Neural cell (in vitro differentiated cells): ENCODE data around the gene ARMC9. TPM values are rescaled to one million over a fixed set of nuclear protein-coding genes. Genes with fewer than 3 reads are reported as not detected.

Experiments
- H2AFZ ChIP-seq: fragments of 200-600, 300-800 bp; sonication (generic), shearing (Covaris generic); 2 replicates; pipeline ENCODE4 v1.6.0; 2014; ENCODE audit warnings: low read depth, mild to moderate bottlenecking, antibody characterized with exemption, low read length, moderate library complexity
- H3F3A ChIP-seq: fragments of 200-600 bp; shearing (Covaris generic); 2 replicates; pipeline ENCODE4 v1.6.1; 2016; ENCODE audit warnings: mild to moderate bottlenecking, moderate library complexity, mixed read lengths, antibody characterized with exemption, low read length; ENCODE audit not compliant: insufficient read depth, poor library complexity, severe bottlenecking
- H3K27ac ChIP-seq: fragments of 200-600, 300-800 bp; sonication (generic), shearing (Covaris generic); 2 replicates; pipeline ENCODE4 v1.5.1; 2014; ENCODE audit warnings: mild to moderate bottlenecking, low read length, moderate library complexity
- H3K27me3 ChIP-seq: fragments of 300-800, 200-600 bp; sonication (generic), shearing (Covaris generic); 2 replicates; pipeline ENCODE4 v1.6.0; 2014; ENCODE audit warnings: mild to moderate bottlenecking, low read depth, low read length, moderate library complexity; ENCODE audit not compliant: insufficient read depth
- H3K36me3 ChIP-seq: fragments of 300-800, 200-600 bp; sonication (generic), shearing (Covaris generic); 2 replicates; pipeline ENCODE4 v1.5.1; 2014; ENCODE audit warnings: mild to moderate bottlenecking, antibody characterized with exemption, low read length, moderate library complexity; ENCODE audit not compliant: insufficient read depth
- H3K4me2 ChIP-seq: fragments of 300-800, 200-600 bp; sonication (generic), shearing (Covaris generic); 2 replicates; pipeline ENCODE4 v1.6.0; 2014; ENCODE audit warnings: mild to moderate bottlenecking, low read length
- H3K4me3 ChIP-seq: fragments of 300-800, 200-600 bp; sonication (generic), shearing (Covaris generic); 2 replicates; pipeline ENCODE4 v1.5.1; 2014; ENCODE audit warnings: mild to moderate bottlenecking, low read length, moderate library complexity
- H3K79me2 ChIP-seq: fragments of 200-600 bp; shearing (Covaris generic); replicated peaks from 2 replicates; pipeline ENCODE4 v1.6.0; 2014; ENCODE audit warnings: mild to moderate bottlenecking, low read length, moderate library complexity; ENCODE audit not compliant: insufficient read depth
- H3K9ac ChIP-seq: fragments of 300-800, 200-600 bp; sonication (generic), shearing (Covaris generic); 2 replicates; pipeline ENCODE4 v1.6.1; 2016; ENCODE audit warnings: mild to moderate bottlenecking, low read length, mixed read lengths
- H3K9me2 ChIP-seq: fragments of 200-600 bp; shearing (Covaris generic); 2 replicates; pipeline ENCODE4 v1.6.1; 2016; ENCODE audit warnings: mild to moderate bottlenecking, low read length, mixed read lengths; ENCODE audit not compliant: insufficient read depth
- H3K9me3 ChIP-seq: fragments of 200-600, 300-800 bp; sonication (generic), shearing (Covaris generic); 2 replicates; pipeline ENCODE4 v1.6.1; 2016; ENCODE audit warnings: mild to moderate bottlenecking, mixed run types, low read length, moderate library complexity, mixed read lengths
- H4K20me1 ChIP-seq: fragments of 200-600 bp; shearing (Covaris generic); 2 replicates; pipeline ENCODE4 v1.6.1; 2016; ENCODE audit warnings: mild to moderate bottlenecking, mixed run types; ENCODE audit not compliant: insufficient read depth
- CTCF ChIP-seq: fragments of 450-650 bp; IDR thresholded peaks from 2 replicates; pipeline ENCODE4 v1.5.1; 2014; ENCODE audit warnings: antibody characterized with exemption, mild to moderate bottlenecking, moderate library complexity; ENCODE audit not compliant: poor library complexity, severe bottlenecking
- EP300 ChIP-seq: fragments of 450-650 bp; conservative IDR thresholded peaks from 2 replicates; pipeline ENCODE4 v1.6.1; 2014; ENCODE audit warnings: antibody characterized with exemption, mild to moderate bottlenecking, moderate library complexity; ENCODE audit not compliant: poor library complexity, severe bottlenecking
- EZH2 ChIP-seq: fragments of 200-600, 300-800 bp; shearing (Covaris generic), sonication (generic); IDR thresholded peaks from 2 replicates; pipeline ENCODE4 v1.6.1; 2014; ENCODE audit warnings: antibody characterized with exemption, low read length, borderline replicate concordance, mild to moderate bottlenecking; ENCODE audit not compliant: insufficient read depth, poor library complexity, severe bottlenecking
- MXI1 ChIP-seq: fragments of 450-650 bp; conservative IDR thresholded peaks from 2 replicates; pipeline ENCODE4 v1.6.1; 2014; ENCODE audit warnings: antibody characterized with exemption, mild to moderate bottlenecking; ENCODE audit not compliant: poor library complexity, severe bottlenecking
- POLR2AphosphoS5 ChIP-seq: IDR thresholded peaks from 2 replicates; pipeline ENCODE4 v1.6.1; 2012
- RAD21 ChIP-seq: fragments of 450-650 bp; conservative IDR thresholded peaks from 2 replicates; pipeline ENCODE4 v1.6.1; 2014; ENCODE audit warnings: antibody characterized with exemption, mild to moderate bottlenecking, moderate library complexity
- REST ChIP-seq: IDR thresholded peaks from 2 replicates; pipeline ENCODE4 v1.6.1; 2012; ENCODE audit warnings: borderline replicate concordance
- SMC3 ChIP-seq: fragments of 450-650 bp; conservative IDR thresholded peaks from 2 replicates; pipeline ENCODE4 v1.6.1; 2014; ENCODE audit warnings: antibody characterized with exemption, mild to moderate bottlenecking, moderate library complexity; ENCODE audit not compliant: poor library complexity
- TAF1 ChIP-seq: IDR thresholded peaks from 2 replicates; pipeline ENCODE4 v1.6.1; 2012; ENCODE audit warnings: low read depth
- polyA plus RNA-seq: library from polyadenylated mRNA; depleted of rRNA; stranded (reverse); fragments of >200 nt; gene quantifications from 2 replicates; pipeline ENCODE4 v1.2.3, GENCODE V29; 2014

Gene ARMC9
- polyA plus RNA-seq, 1 donor from 2014 or later = 13.9 TPM

GRCh38 chr2:231318954-231319353, 120.5 kb downstream of the ARMC9 start:
- H3K79me2 ChIP-seq = no peaks in the 10 kb centered on the region
- H3K4me2 ChIP-seq = no peak overlapping the region
- no peaks in the 10 kb centered on the region for H3F3A ChIP-seq
- no peak overlapping the region for H3K27ac ChIP-seq
- TF ChIP-seq MXI1 = no peak
- TF ChIP-seq EP300 = no peak
- TF ChIP-seq EZH2 = no peak
- no peak for TF ChIP-seq POLR2AphosphoS5
- TF ChIP-seq SMC3 = no peak
- no peak for TF ChIP-seq TAF1
- TF ChIP-seq REST = no peak
- TF ChIP-seq RAD21 = no peak
- no peak for TF ChIP-seq CTCF
- H3K9me2 ChIP-seq = no peaks in the 10 kb centered on the region
- H3K9me3 ChIP-seq = no peaks in the 10 kb centered on the region
- no peak overlapping the region for H2AFZ ChIP-seq
- no peak overlapping the region for H3K9ac ChIP-seq
- H3K27me3 ChIP-seq = no peaks in the 10 kb centered on the region
- H3K4me3 ChIP-seq = no peak overlapping the region
- no peaks in the 10 kb centered on the region for H3K36me3 ChIP-seq
- H4K20me1 ChIP-seq = no peaks in the 10 kb centered on the region

- H3K27me3 ChIP-seq = no peaks in the 10 kb centered on the region
- no peaks in the 10 kb centered on the region for H3F3A ChIP-seq
- no peaks in the 10 kb centered on the region for H3K9me2 ChIP-seq
- H3K9ac ChIP-seq = no peak overlapping the region
- no peak overlapping the region for H3K4me3 ChIP-seq
- H3K9me3 ChIP-seq = no peaks in the 10 kb centered on the region
- H3K27ac ChIP-seq = no peak overlapping the region
- no peak for TF ChIP-seq CTCF
- no peak for TF ChIP-seq EZH2
- TF ChIP-seq POLR2AphosphoS5 = no peak
- TF ChIP-seq REST = no peak
- TF ChIP-seq MXI1 = no peak
- no peak for TF ChIP-seq RAD21
- no peak for TF ChIP-seq TAF1
- no peak for TF ChIP-seq EP300
- no peak for TF ChIP-seq SMC3
- H3K36me3 ChIP-seq = no peaks in the 10 kb centered on the region
- H3K4me2 ChIP-seq = no peak overlapping the region
- no peaks in the 10 kb centered on the region for H3K79me2 ChIP-seq
- no peaks in the 10 kb centered on the region for H4K20me1 ChIP-seq
- H2AFZ ChIP-seq = no peak overlapping the region
These were observed 121.4 kb downstream of the ARMC9 start for GRCh38 chr2:231319867-231320266.
